ENCODE measurements around the gene NETO1.

Gene NETO1, protein sequence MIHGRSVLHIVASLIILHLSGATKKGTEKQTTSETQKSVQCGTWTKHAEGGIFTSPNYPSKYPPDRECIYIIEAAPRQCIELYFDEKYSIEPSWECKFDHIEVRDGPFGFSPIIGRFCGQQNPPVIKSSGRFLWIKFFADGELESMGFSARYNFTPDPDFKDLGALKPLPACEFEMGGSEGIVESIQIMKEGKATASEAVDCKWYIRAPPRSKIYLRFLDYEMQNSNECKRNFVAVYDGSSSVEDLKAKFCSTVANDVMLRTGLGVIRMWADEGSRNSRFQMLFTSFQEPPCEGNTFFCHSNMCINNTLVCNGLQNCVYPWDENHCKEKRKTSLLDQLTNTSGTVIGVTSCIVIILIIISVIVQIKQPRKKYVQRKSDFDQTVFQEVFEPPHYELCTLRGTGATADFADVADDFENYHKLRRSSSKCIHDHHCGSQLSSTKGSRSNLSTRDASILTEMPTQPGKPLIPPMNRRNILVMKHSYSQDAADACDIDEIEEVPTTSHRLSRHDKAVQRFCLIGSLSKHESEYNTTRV

DNA sequence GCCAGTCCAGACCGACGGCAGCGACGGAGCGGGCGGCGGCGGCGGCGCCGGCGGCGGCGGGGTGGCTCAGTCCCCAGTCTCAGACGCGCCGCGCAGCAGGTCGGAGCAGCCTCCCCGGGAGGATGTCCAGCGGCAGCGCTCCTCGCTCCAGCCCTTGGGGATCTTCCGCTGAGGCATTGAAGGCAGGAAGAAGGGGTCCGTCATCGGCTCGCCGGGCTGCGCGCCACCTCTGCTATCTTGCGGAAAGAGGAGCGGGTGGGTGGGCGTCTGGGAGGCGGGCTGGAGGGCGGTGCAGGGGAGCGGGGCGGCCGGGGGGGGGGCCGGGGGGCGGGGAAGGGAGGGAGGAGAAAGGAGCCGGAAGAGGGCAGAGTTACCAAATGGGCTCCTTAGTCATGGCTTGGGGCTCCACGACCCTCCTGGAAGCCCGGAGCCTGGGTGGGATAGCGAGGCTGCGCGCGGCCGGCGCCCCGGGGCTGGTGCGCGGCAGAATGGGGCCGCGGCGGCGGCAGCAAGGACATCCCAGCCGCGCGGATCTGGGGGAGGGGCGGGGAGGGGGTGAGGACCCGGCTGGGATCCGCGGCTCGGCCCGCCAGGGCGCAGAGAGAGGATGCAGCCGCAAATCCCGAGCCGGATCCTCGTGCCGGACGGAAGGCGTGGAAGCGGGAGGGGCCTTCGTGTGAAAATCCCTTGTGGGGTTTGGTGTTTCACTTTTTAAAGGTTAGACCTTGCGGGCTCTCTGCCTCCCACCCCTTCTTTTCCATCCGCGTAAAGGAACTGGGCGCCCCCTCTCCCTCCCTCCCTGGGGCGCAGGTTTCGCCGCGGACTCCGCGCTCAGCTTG lies at the start of gene NETO1:
NETO1 (minus strand) TSS at position 242 of the 839 bp plus-strand sequence. CDS start 696 bp downstream, outside the sequence.
- no peak for DNase-seq (ENCODE audit: low read depth in 2 of 2)

DNA sequence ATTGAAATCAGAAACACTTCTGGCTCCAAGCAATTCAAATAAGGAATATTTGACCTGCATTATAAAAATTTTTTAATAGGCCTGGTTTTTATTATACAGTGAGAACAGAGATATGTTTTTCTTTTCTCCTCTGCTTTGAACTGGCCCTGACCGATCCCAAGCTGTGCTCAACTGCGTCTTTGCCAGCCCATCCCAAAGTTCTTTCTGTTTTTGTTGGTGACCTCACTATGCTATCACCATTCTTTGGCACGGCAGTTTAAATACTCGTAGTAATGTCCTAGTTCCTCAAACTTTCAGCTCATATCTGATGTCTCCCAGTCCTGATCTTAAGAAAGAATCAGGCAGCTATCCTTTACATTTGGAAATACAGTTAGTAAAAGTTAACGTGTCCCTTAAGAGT lies 42.3 kb upstream of the NETO1 start:
- DNase-seq (ENCODE audit: low read depth in 2 of 2), result no peak

DNA sequence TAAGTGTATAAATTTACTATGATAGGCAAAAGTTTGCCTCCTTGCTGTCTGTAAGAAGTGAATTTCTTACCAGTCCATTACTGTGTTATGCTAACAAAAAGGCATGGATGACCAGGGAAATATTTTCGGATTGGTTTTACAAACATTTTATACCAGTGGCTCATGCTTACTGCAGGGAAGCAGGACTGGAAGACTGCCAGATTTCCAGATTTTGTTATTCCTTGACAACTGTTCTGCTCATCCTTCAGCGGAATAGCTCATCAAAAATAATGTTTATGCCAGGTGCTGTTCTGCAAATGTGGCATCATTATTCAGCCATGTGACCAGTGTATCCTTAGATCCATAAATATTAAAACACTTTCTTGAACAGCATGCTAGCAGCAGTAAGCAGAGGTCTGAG lies 40.4 kb upstream of the NETO1 start:
- no peak for DNase-seq (ENCODE audit: low read depth in 2 of 2)

DNA sequence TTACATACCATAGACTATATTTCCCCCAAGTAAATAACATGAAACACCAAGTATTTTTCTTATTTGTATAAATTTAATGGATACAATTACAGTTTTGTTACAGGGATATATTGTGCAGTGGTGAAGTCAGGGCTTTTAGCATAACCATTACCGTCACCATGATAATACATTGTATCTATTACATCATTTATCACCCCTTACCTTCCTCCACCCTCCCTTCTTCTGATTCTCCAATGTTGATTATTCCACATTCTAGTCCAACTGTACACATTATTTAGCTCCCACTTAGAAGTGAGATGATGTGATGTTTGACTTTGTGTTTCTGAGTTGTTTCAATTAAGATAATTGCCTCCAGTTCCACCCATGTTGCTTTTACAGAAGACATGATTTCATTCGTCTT lies 35.2 kb upstream of the NETO1 start:
- DNase-seq (ENCODE audit: low read depth in 2 of 2), result no peak

DNA sequence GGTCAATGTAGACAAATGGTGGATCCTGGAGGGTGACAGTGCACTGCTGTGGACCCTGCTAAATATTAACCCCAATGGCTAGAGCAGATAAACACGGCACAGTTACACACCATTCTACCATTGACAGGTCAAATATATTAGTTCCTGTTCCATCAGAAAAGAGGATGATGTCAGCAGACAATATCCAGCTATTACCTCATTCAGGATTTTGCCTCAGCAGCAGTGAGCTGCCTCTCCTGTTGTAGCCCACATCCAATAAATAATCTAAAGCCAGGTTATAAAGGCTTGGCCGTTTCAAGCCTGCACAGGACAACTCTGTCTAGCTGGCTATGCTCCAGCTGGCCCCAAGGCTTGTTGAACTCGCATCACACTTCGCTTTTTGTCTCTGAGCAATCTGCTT lies 31.6 kb upstream of the NETO1 start:
- DNase-seq (ENCODE audit: low read depth in 2 of 2), result no peak

DNA sequence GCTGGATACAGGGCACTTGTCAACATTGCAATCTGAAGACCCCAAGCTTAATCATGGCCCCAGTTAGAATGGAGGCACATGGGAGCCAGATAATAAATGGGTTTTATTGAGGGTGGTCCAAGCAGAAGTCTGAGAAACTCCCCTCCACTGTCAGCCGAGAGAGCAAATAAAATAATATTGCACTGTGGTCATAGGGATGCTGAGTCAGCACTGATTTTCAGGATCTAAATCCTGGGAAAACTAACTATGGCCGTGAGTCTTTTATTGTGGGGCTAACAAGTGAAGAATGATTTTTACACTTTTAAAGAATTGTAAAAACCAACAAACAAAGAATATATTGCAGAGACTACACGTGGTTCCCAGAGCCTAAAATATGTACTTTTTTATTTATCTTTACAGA lies 31.1 kb upstream of the NETO1 start:
- no peak for DNase-seq (ENCODE audit: low read depth in 2 of 2)

DNA sequence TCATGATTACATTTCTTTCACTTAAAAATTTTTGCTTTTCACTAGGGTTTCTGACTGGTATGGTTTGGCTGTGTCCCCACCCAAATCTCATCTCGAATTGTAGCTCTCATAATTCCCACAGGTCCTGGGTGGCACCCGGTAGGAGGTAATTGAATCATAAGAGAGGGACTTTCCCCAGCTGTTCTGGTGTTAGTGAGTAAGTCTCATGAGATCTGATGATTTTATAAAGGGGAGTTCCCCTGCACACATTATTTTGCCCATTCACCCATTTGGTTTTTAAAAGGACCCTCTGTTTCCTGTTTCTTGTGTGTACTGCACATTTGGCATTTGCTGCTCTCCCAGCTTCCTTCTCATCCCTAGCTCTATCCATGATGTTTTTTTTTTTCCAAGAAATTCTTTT lies 27.8 kb upstream of the NETO1 start:
- no peak for DNase-seq (ENCODE audit: low read depth in 2 of 2)

DNA sequence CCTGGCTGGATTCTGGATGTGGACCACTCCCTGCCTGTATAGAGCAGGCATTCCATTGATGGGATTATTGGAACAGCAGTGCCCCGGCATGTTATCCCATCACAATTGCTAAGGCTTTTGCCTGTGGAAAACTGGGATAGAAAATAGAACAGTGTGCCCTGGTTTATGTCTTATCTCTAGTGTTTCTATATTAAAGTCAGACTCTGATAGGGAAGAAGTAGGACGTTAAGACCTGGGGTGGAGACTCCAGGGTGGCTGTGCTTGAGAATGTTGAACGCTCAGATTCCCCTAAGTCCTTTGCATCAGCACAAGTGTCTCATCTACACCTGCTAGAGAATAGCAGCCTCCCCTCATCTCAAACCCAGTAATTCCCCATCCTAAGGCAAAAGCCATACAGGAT lies 10.8 kb upstream of the NETO1 start:
- no peak for DNase-seq (ENCODE audit: low read depth in 2 of 2)

DNA sequence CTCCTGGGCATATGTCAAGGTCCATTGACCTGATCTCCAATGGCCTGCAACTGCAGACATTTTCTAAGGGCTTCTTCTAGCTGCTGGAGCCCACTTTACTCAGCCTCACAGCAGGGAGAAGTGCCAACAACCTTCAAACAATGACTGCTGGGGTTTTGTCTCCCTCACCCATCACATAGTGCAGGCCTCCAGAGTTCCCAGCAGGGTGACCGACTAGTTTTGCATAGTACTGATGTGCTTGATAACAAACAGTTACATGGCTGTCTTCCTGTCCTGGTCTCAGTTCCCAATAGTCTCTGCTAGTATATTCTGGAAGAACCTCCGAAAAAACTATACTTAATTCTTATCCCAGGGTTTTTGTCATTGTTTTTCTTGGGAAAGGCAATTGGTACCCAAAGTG lies 10.4 kb upstream of the NETO1 start:
- no peak for DNase-seq (ENCODE audit: low read depth in 2 of 2)

DNA sequence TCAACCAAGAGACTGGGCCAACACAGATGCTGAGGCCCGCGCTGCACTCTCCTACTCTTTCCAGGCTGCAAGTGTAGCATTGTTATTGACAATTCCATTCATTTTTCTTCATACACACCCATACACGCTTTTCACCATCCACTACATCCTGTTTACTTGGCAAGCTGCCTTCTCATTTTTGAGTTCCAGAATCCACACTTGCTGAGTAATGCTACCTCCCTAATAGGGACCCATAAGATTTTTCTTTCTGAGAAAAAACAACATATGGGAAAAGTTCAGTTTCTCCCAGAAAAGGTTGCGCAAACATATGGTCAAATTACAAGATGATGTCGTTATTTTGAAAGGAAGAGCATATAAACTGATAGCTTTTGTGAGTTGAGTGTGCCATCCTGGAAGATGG lies 3.3 kb upstream of the NETO1 start:
- DNase-seq (ENCODE audit: low read depth in 2 of 2), result no peak

DNA sequence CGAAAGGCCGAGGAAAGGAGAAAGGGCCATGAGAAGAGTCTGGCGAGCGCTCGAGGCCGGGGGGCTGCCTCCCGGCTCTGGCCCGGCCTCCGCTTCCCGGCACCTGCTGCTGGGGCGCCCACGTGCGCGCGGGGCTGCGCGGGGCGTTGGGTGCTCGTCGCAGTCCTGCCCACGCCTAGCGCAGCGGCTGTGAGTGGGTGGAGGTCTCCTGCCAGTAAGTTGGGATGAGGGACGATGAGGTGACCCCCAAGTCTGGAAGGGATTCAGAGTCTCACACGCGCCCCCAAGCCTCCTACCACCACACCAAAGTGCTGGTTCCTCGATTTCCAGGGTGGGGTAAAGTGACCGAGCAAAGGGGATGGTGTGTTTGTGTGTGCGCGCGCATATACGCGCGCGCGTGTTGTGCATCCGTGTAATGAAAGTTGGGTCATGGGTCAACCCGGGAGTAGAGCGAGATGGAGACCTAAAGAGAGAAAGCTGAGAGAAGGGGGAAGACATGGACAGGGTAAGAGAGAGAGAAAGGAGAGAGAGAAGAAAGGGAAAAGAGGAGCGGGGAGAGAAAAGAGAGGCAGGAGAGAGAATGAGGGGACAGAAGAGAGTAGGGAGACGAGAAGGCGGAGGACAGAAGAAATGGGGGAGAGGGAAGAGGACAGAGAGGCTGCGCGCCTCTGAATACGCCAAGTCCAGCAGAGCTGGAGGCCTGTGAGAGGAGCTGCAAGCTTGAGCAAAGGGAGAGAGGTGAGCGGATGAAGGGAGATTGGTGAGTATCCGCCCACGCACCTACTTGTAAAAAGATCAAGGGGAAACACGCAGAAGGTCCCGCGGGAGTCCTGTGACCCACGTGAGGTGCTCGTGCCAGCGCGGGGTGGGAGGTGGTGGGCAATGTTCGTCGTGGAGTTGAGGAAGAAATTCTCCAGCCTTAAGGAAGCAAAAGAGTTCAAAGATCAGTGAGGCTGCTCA lies 1.7 kb upstream of the NETO1 start:
- no peak for DNase-seq (ENCODE audit: low read depth in 2 of 2)

DNA sequence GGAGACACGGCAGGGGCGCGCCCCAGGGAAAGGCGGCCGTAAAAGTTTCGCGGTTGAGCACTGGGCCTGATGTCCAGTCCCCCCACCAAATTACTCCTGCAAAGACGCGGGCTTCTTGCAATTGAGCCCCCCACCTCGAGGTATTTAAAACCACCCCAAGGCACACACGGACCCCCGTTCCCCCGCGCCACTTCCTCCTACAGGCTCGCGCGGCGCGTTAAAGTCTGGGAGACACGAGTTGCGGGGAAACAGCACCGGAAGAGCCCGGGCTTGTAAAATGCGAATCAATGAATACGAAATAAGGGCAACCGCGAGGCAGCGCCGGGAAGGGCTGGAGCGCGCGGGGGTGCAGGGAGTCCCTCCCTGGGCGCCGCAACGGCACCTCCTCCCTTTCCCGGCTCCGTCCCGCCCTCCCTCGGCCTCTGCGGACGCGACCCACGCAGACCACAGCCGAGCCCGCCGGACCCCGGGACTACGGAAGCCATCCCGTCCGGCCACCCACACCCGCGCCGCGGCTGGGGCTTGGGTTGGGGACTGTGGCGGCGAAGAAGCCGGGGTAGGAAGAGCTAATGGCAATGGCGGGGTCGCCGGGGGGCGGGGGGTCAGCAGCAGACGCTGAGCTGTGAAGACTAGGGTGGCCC lies 918 bp upstream of the NETO1 start:
- no peak for DNase-seq (ENCODE audit: low read depth in 2 of 2)

DNA sequence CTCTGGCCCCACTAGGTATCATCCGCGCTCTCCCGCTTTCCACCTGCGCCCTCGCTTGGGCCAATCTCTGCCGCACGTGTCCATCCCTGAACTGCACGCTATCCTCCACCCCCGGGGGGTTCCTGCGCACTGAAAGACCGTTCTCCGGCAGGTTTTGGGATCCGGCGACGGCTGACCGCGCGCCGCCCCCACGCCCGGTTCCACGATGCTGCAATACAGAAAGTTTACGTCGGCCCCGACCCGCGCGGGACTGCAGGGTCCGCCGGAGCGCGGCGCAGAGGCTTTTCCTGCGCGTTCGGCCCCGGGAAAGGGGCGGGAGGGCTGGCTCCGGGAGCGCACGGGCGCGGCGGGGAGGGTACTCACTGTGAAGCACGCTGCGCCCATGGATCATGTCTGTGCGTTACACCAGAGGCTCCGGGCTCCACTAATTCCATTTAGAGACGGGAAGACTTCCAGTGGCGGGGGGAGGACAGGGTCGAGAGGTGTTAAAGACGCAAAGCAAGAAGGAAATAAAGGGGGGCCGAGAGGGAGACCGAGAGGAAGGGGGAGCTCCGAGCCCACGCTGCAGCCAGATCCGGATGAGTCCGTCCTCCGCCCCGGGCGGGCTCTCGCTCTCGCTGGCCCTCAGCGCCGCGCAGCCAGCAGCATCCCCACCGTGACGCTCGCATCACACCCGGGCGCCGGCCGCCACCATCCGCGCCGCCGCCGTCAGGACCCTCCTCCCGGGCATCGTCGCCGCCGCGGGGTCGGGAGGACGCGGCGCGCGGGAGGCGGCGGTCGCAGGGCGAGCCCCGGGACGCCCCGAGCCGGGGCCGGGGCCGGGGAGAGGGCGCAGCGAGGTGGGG lies 664 bp downstream of the NETO1 start:
- no peak for DNase-seq (ENCODE audit: low read depth in 2 of 2)

DNA sequence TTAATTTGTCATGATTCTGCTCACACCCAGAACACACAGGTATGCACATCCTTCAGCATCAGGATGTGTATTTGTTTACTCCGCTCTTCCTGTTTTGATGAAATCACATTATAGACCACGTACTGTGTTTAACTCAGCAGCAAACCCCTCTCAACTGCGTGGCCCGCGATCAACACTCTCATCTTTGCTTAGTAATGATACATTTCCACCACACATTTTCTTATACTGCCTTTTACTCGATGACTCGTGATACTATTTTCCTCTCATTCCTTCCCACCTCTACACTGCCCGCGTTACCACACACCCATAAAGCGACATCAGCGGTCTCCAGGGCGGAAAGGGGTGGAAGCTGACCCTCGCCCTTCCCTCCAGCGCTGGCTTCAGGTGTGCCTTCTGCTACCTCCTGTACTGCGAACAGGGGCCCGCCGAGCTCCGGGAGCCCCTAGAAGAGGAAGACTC lies 1.3 kb downstream of the NETO1 start:
- DNase-seq (ENCODE audit: low read depth in 2 of 2), result no peak

DNA sequence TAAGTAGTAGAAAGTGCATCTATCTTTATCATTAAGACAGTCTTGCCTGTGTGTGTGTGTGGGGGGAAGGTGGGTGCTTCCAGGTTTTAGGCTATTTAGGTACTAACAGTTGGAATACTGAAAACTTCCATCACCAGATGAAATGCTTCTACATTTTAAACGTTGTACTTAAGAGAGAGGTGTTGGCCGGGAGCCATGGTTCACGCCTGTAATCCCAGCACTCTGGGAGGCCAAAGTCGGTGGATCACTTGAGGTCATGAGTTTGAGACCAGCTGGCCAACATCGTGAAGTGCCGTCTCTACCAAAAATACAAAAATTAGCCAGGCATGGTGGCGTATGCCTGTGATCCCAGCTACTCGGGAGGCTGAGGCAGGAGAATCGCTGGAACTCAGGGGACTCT lies 4.0 kb downstream of the NETO1 start:
- no peak for DNase-seq (ENCODE audit: low read depth in 2 of 2)

DNA sequence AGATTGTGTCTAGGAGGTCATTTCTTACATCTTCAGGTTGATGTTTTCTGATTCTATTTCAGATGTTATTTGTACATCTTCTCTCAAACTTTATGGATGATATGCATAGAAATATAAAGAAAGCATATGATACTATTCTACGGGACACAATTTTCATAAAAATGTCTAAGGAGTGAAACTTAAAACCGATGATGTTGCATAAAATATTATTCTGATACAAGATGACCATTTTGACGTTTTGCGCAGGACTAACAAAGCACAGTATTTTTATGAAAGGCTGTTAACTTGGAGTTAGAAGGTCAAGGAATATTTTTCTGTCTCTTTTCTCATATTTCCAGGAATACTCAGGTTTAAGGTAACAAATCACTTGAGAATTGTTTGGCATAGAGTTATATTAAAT lies 8.7 kb downstream of the NETO1 start:
- no peak for DNase-seq (ENCODE audit: low read depth in 2 of 2)

DNA sequence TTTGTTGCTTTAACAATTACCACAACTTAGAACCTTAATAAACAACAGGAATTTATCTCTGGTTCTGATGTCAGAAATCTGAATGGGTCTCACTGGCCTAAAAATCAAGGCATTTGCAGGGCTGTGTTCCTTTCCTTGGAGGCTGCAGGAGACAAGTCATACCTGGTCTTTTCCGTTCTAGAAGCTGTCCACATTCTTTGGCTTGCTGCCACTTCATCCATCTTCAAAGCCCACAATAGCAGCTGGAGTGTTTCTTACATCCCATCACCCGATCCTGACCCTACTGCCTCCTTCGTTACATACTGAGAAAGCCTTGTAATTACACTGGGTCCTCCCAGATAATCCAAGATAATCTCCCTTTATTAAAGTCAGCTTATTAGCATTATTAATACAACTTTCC lies 18.1 kb downstream of the NETO1 start:
- DNase-seq (ENCODE audit: low read depth in 2 of 2), result no peak

DNA sequence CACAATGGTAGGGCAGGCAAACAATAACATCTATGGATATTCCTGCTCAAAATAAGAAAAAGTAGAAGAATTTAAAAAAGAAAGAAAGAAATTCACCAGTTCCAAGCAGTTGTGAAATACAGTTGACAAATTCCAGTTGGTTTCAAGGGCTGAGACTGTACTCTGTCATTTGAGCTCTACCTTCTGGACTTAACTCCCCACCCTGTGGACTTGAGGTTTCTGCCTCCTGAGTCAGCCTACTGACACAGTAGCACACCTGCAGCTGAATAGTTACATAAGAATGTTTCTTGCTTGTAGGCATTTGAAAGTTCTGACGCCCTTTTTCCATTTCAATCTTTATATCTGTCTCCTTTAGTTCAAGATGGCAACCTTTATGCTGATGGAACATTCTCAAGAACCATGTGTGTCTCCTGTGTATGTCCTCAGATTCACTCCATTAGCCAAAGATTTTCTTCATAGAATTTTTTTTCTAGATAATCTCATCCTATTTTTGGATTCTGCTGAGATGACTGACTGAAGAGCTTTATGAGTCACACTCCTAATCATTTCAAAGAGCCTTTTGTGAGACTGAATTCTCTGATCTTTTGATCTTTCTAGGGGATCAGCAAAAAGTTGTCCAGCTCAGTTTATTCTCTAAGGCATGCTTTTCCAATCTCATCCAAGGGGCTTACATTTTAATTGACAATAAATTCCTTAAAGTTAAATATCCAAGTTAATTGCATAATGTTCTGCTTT lies 19.1 kb downstream of the NETO1 start:
- DNase-seq (ENCODE audit: low read depth in 2 of 2), result no peak

DNA sequence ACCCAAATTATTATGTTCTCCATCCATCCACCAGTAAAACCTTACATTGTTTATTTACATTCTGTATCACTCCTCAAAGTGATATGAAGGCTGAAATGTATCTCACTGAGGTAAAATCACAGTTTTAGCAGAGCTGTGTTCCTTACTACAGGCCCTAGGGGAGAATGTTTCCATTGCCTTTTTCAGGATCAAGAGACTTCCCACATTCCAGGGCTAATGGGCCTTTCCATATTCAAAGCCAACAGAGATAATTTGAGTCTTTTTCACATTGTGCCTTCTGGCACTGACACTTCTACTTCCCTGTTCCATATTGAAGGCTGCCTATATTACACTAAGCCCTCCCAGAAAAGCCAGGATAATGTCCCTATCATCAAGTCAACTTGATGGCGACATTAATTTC lies 20.0 kb downstream of the NETO1 start:
- DNase-seq (ENCODE audit: low read depth in 2 of 2), result no peak

Measured in stimulated activated CD4-positive, alpha-beta T cell treated with anti-CD3 and anti-CD28 coated beads, Interleukin-15, amount 100 ng/mL, for 48 hours (primary cell).